Activated CD8-positive, alpha-beta memory T cell treated with anti-CD3 and anti-CD28 coated beads for 36 hours (primary cell): ENCODE data around the gene ASB16. TPM values are rescaled to one million over a fixed set of nuclear protein-coding genes. Genes with fewer than 3 reads are reported as not detected.

ENCODE experiments used
- CTCF ChIA-PET: fragments of 350-600 bp; sonication (Branson Sonifier 250); formaldehyde crosslinking; loops from one replicate; lab custom pipeline; 2021; ENCODE audit warnings: antibody characterized with exemption; lab: Charles Lee
- POLR2A ChIA-PET: fragments of 350-600 bp; sonication (Branson Sonifier 250); formaldehyde crosslinking; loops from one replicate; lab custom pipeline; 2021; ENCODE audit warnings: antibody characterized with exemption; lab: Charles Lee
- total RNA-seq, 2 experiments: library from RNA; stranded (reverse); gene quantifications; one replicate each; pipeline ENCODE4 v1.2.3, GENCODE V29; 2021

ASB16 gene
- total RNA-seq, 2 experiments from 2014 or later = 0.15 to 0.23 TPM

GRCh38 chr17:44198721-44199552 is 28.4 kb downstream of the ASB16 start:
- POLR2A ChIA-PET = interaction anchor here (0.6 to 2.0 kb wide), 7 partner anchors 10 to 114 kb away, joined by 3 to 10 read pairs (median 7); partner anchors contain the start of gene TMUB2
- CTCF ChIA-PET = interaction anchor here (1.0 to 6.0 kb wide), 6 partner anchors 10 to 154 kb away, joined by 3 to 45 read pairs (median 7); partner anchors contain the start of genes GRN and TMUB2

- ChIA-PET POLR2A (interaction anchor here (0.6 to 2.0 kb wide), 5 partner anchors 9 to 22 kb away, joined by 3 to 10 read pairs (median 4); no protein-coding TSS in a partner anchor), CTCF (interaction anchor here (2.4 to 6.0 kb wide), 3 partner anchors 11 to 146 kb away, joined by 8 to 47 read pairs (median 45); partner anchors contain the start of genes GRN and UBTF)
Observed at GRCh38 chr17:44199553-44200477, 29.3 kb downstream of the ASB16 start, which contains the start of gene ATXN7L3. TSS of gene ATXN7L3 (minus strand) at chr17:44199884. CDS start at chr17:44198070, 1,814 bp downstream.

GRCh38 chr17:44200478-44201155 is 30.1 kb downstream of the ASB16 start:
- ChIA-PET POLR2A (interaction anchor here (1.0 to 1.4 kb wide), 2 partner anchors 19 to 21 kb away, joined by 3 to 10 read pairs; no protein-coding TSS in a partner anchor), CTCF (interaction anchor here (5.1 to 6.0 kb wide), 2 partner anchors 10 to 18 kb away, joined by 45 to 47 read pairs; partner anchors contain the start of gene UBTF)

GRCh38 chr17:44202756-44203155 is 32.3 kb downstream of the ASB16 start:
- ChIA-PET POLR2A (interaction anchor here (0.9 to 1.1 kb wide), 2 partner anchors 12 to 19 kb away, joined by 3 to 4 read pairs; no protein-coding TSS in a partner anchor), CTCF (interaction anchor here (2.1 to 6.0 kb wide), 3 partner anchors 8 to 16 kb away, joined by 5 to 47 read pairs (median 45); partner anchors contain the start of genes TMUB2 and UBTF)

GRCh38 chr17:44203731-44204440 is 33.4 kb downstream of the ASB16 start:
- POLR2A ChIA-PET = interaction anchor here (0.6 to 1.1 kb wide), 3 partner anchors 10 to 123 kb away, joined by 3 to 4 read pairs (median 3); no protein-coding TSS in a partner anchor
- CTCF ChIA-PET = interaction anchor here (0.6 to 5.1 kb wide), 7 partner anchors 10 to 1607 kb away, joined by 3 to 47 read pairs (median 4); partner anchors contain the start of genes SLC25A39, TMUB2 and UBTF

GRCh38 chr17:44204441-44204882 is 34.0 kb downstream of the ASB16 start:
- CTCF ChIA-PET = interaction anchor here (0.6 to 5.1 kb wide), 7 partner anchors 10 to 1608 kb away, joined by 3 to 47 read pairs (median 4); partner anchors contain the start of genes SLC25A39, TMUB2 and UBTF
- POLR2A ChIA-PET = interaction anchor here (0.6 kb wide), 1 partner anchor 29 kb away, joined by 3 read pairs; no protein-coding TSS in a partner anchor

GRCh38 chr17:44205962-44206824 is 35.7 kb downstream of the ASB16 start:
- ChIA-PET CTCF (interaction anchor here (1.0 to 1.7 kb wide), 3 partner anchors 10 to 142 kb away, joined by 3 to 7 read pairs (median 6); no protein-coding TSS in a partner anchor), POLR2A (interaction anchor here (1.0 kb wide), 1 partner anchor 11 kb away, joined by 3 read pairs; no protein-coding TSS in a partner anchor)

GRCh38 chr17:44206825-44207155 is 36.3 kb downstream of the ASB16 start:
- CTCF ChIA-PET = interaction anchor here (1.0 to 1.7 kb wide), 3 partner anchors 9 to 141 kb away, joined by 3 to 7 read pairs (median 6); no protein-coding TSS in a partner anchor

GRCh38 chr17:44207319-44207718 is 36.8 kb downstream of the ASB16 start:
- POLR2A ChIA-PET = interaction anchor here (0.6 kb wide), 1 partner anchor 40 kb away, joined by 6 read pairs; no protein-coding TSS in a partner anchor
- CTCF ChIA-PET = interaction anchor here (1.0 to 1.7 kb wide), 2 partner anchors 125 to 141 kb away, joined by 3 to 7 read pairs; no protein-coding TSS in a partner anchor

More at GRCh38 chr17:44206825-44207155, 36.3 kb downstream of the ASB16 start:
- POLR2A ChIA-PET = interaction anchor here (0.6 to 1.0 kb wide), 2 partner anchors 10 to 41 kb away, joined by 3 to 6 read pairs; no protein-coding TSS in a partner anchor

- ChIA-PET CTCF (interaction anchor here (1.0 to 3.6 kb wide), 3 partner anchors 10 to 138 kb away, joined by 3 to 46 read pairs (median 13); partner anchors contain the start of gene UBTF), POLR2A (no interaction called here)
Observed at GRCh38 chr17:44207743-44208142, 37.2 kb downstream of the ASB16 start.

GRCh38 chr17:44209786-44210341 is 39.4 kb downstream of the ASB16 start:
- CTCF ChIA-PET = interaction anchor here (0.6 to 4.3 kb wide), 28 partner anchors 8 to 221 kb away, joined by 3 to 46 read pairs (median 5); partner anchors contain the start of genes ATXN7L3, FAM171A2, GRN and HDAC5
- POLR2A ChIA-PET = interaction anchor here (0.7 to 2.3 kb wide), 8 partner anchors 8 to 144 kb away, joined by 3 to 47 read pairs (median 6); partner anchors contain the start of genes LSM12, SLC25A39, TMUB2 and UBTF

- POLR2A ChIA-PET = interaction anchor here (0.5 to 2.3 kb wide), 9 partner anchors 9 to 121 kb away, joined by 3 to 47 read pairs (median 5); partner anchors contain the start of genes SLC25A39, TMUB2 and UBTF
- CTCF ChIA-PET = interaction anchor here (0.6 to 4.3 kb wide), 28 partner anchors 7 to 220 kb away, joined by 3 to 46 read pairs (median 5); partner anchors contain the start of genes ATXN7L3, FAM171A2, GRN and HDAC5
Observed at GRCh38 chr17:44210342-44211192, 40.1 kb downstream of the ASB16 start.
